ENCODE measurements around the gene AASS.

- TF ChIP-seq CTCF (IDR thresholded peaks at IDR 0.05), result no peak
- no peak for TF ChIP-seq POLR2AphosphoS5 (IDR thresholded peaks at IDR 0.05)
Measured at GRCh38 chr7:122068999-122069398, 75.0 kb downstream of the AASS start.

All from stomach (tissue), 4 donors.